IMR-90 (cell line): ENCODE data around the gene SHISAL1. TPM values are rescaled to one million over a fixed set of nuclear protein-coding genes. Genes with fewer than 3 reads are reported as not detected.

Source experiments
- ATAC-seq: fragments of 200-7000 bp; cut with Tn5 transposase; 2 replicates; pipeline ENCODE4 v1.9.1; 2020; ENCODE audit warnings: low read depth, mild to moderate bottlenecking, moderate library complexity
- BruUV-seq: library from RNA; stranded (reverse); fragments of 400-500 nt; replicated peaks from 2 replicates; lab custom pipeline; 2021; lab: Mats Ljungman, UMichigan
- CTCF ChIA-PET: fragments of 300-600 bp; formaldehyde crosslinking; extraction: SDS; loops from one replicate; lab custom pipeline; 2021; ENCODE audit warnings: antibody characterized with exemption; lab: Yijun Ruan, JAX
- POLR2A ChIA-PET: fragments of 300-600 bp; sonication (Branson Sonifier 250); formaldehyde crosslinking; loops from one replicate; lab custom pipeline; 2022; ENCODE audit warnings: antibody characterized with exemption; ENCODE audit not compliant: unreplicated experiment; lab: Charles Lee
- DNase-seq: peaks from one replicate; pipeline ENCODE4 v3.0.0; 2013
- H2AFZ ChIP-seq: replicated peaks from 2 replicates; pipeline ENCODE3; 2013; ENCODE audit warnings: low read length, mild to moderate bottlenecking; ENCODE audit not compliant: poor library complexity
- H2AK5ac ChIP-seq: 2 replicates; pipeline ENCODE4 v1.6.1; 2013; ENCODE audit warnings: low read depth, low read length, inconsistent platforms
- H2AK9ac ChIP-seq: replicated peaks from 2 replicates; pipeline ENCODE3; 2013; ENCODE audit warnings: mild to moderate bottlenecking, low read depth, low read length, moderate library complexity; ENCODE audit not compliant: poor library complexity
- H2BK120ac ChIP-seq: 2 replicates; pipeline ENCODE4 v1.6.1; 2013; ENCODE audit warnings: low read depth, low read length, inconsistent platforms
- H2BK15ac ChIP-seq: 3 replicates; pipeline ENCODE4 v1.6.1; 2013; ENCODE audit warnings: low read depth, low read length, inconsistent platforms
- H2BK20ac ChIP-seq: 2 replicates; pipeline ENCODE4 v1.6.1; 2013; ENCODE audit warnings: low read depth, mild to moderate bottlenecking, inconsistent platforms, low read length, moderate library complexity
- H2BK5ac ChIP-seq: 2 replicates; pipeline ENCODE4 v1.6.1; 2013; ENCODE audit warnings: mild to moderate bottlenecking, low read depth, low read length, inconsistent platforms; ENCODE audit not compliant: poor library complexity, severe bottlenecking
- H3K14ac ChIP-seq: replicated peaks from 2 replicates; pipeline ENCODE4 v1.6.1; 2013; ENCODE audit warnings: low read depth, low read length, inconsistent platforms
- H3K18ac ChIP-seq: 2 replicates; pipeline ENCODE4 v1.6.1; 2013; ENCODE audit warnings: low read depth, low read length, control low read depth
- H3K23ac ChIP-seq: 2 replicates; pipeline ENCODE4 v1.6.1; 2013; ENCODE audit warnings: low read depth, low read length, inconsistent platforms
- H3K27ac ChIP-seq: 2 replicates; pipeline ENCODE4 v1.5.1; 2013; ENCODE audit warnings: mild to moderate bottlenecking, control low read depth, low read length; ENCODE audit not compliant: insufficient read depth
- H3K27me3 ChIP-seq: 2 replicates; pipeline ENCODE4 v1.6.1; 2013; ENCODE audit warnings: low read length; ENCODE audit not compliant: control insufficient read depth, insufficient read depth
- H3K36me3 ChIP-seq: 2 replicates; pipeline ENCODE4 v1.6.1; 2013; ENCODE audit warnings: low read length, mixed read lengths; ENCODE audit not compliant: control insufficient read depth, insufficient read depth
- H3K4ac ChIP-seq: 2 replicates; pipeline ENCODE4 v1.6.1; 2013; ENCODE audit warnings: low read depth, low read length, inconsistent platforms
- H3K4me1 ChIP-seq: 2 replicates; pipeline ENCODE4 v1.6.1; 2013; ENCODE audit warnings: low read length, mixed read lengths; ENCODE audit not compliant: control insufficient read depth, insufficient read depth
- H3K4me2 ChIP-seq: 2 replicates; pipeline ENCODE4 v1.6.1; 2013; ENCODE audit warnings: low read depth, mild to moderate bottlenecking, control low read depth, low read length, moderate library complexity
- H3K4me3 ChIP-seq: 2 replicates; pipeline ENCODE4 v1.5.1; 2013; ENCODE audit warnings: low read depth, mild to moderate bottlenecking, control low read depth, low read length, moderate library complexity; ENCODE audit not compliant: insufficient read depth
- H3K56ac ChIP-seq: 2 replicates; pipeline ENCODE4 v1.6.1; 2013; ENCODE audit warnings: low read length, inconsistent platforms; ENCODE audit not compliant: insufficient read depth; ENCODE audit errors: extremely low read depth
- H3K79me1 ChIP-seq, 2 experiments: 2 replicates each; pipeline ENCODE4 v1.6.1; 2013; ENCODE audit warnings: low read length in 2 of 2, inconsistent platforms in 1 of 2, low read depth in 1 of 2
- H3K9ac ChIP-seq: 2 replicates; pipeline ENCODE4 v1.6.1; 2013; ENCODE audit warnings: low read depth, low read length, control low read depth
- H3K9me1 ChIP-seq: 2 replicates; pipeline ENCODE4 v1.6.1; 2013; ENCODE audit warnings: low read length, inconsistent platforms; ENCODE audit not compliant: insufficient read depth
- H3K9me3 ChIP-seq: 2 replicates; pipeline ENCODE4 v1.6.1; 2013; ENCODE audit warnings: low read length; ENCODE audit not compliant: control insufficient read depth, insufficient read depth
- H4K20me1 ChIP-seq: 2 replicates; pipeline ENCODE4 v1.6.1; 2013; ENCODE audit warnings: low read length, inconsistent platforms; ENCODE audit not compliant: insufficient read depth
- H4K5ac ChIP-seq: 2 replicates; pipeline ENCODE4 v1.6.1; 2013; ENCODE audit warnings: mild to moderate bottlenecking, low read depth, low read length, control low read depth
- H4K8ac ChIP-seq, 2 experiments: 2 replicates each; pipeline ENCODE4 v1.6.1; 2013; ENCODE audit warnings: low read depth in 2 of 2, low read length in 2 of 2, control low read depth in 1 of 2, inconsistent platforms in 1 of 2
- H4K91ac ChIP-seq: 2 replicates; pipeline ENCODE4 v1.6.1; 2013; ENCODE audit warnings: low read depth, low read length, inconsistent platforms; ENCODE audit not compliant: insufficient read depth
- BHLHE40 ChIP-seq: fragments of 150-350 bp; IDR thresholded peaks from 2 replicates; pipeline ENCODE4 v1.6.1; 2016; ENCODE audit warnings: mild to moderate bottlenecking, low read depth, low read length
- CEBPB ChIP-seq: IDR thresholded peaks from 2 replicates; pipeline ENCODE4 v1.6.1; 2012; ENCODE audit warnings: low read depth, low read length, improper control_type of control experiment
- CHD1 ChIP-seq: IDR thresholded peaks from 2 replicates; pipeline ENCODE4 v1.6.1; 2012; ENCODE audit warnings: low read depth, low read length, improper control_type of control experiment
- FOS ChIP-seq: fragments of 150-350 bp; IDR thresholded peaks from 2 replicates; pipeline ENCODE4 v1.6.1; 2016; ENCODE audit warnings: low read depth, low read length
- MAFK ChIP-seq: IDR thresholded peaks from 2 replicates; pipeline ENCODE4 v1.6.1; 2012; ENCODE audit warnings: low read depth, low read length, improper control_type of control experiment
- MAZ ChIP-seq: IDR thresholded peaks from 2 replicates; pipeline ENCODE4 v1.6.1; 2012; ENCODE audit warnings: low read depth, mild to moderate bottlenecking, low read length, improper control_type of control experiment, moderate library complexity, borderline replicate concordance
- MXI1 ChIP-seq: IDR thresholded peaks from 2 replicates; pipeline ENCODE4 v1.6.1; 2012; ENCODE audit warnings: low read depth, mild to moderate bottlenecking, low read length, moderate library complexity, borderline replicate concordance
- NFE2L2 ChIP-seq: fragments of 150-350 bp; IDR thresholded peaks from 2 replicates; pipeline ENCODE4 v1.6.1; 2016; ENCODE audit warnings: low read depth, mild to moderate bottlenecking, low read length
- POLR2A ChIP-seq: IDR thresholded peaks from 2 replicates; pipeline ENCODE4 v1.6.1; 2012; ENCODE audit warnings: mild to moderate bottlenecking, low read depth, low read length
- RAD21 ChIP-seq: IDR thresholded peaks from 2 replicates; pipeline ENCODE4 v1.6.1; 2012; ENCODE audit warnings: low read length, improper control_type of control experiment
- SMC3 ChIP-seq: fragments of 150-350 bp; IDR thresholded peaks from 2 replicates; pipeline ENCODE4 v1.6.1; 2016; ENCODE audit warnings: low read depth, mild to moderate bottlenecking, antibody characterized with exemption, low read length, moderate library complexity
- WGBS, 2 experiments: methylation state at CpG; one replicate each; pipeline versions ENCODE4 v1.1.5 to v1.1.7; 2013; ENCODE audit warnings: missing lambda C conversion rate in 2 of 2; ENCODE audit not compliant: insufficient read length in 1 of 2; ENCODE audit errors: extremely low coverage in 2 of 2; 5-methylcytosine and 5-hydroxymethylcytosine counted together
- dilution Hi-C: fragments of 300-500 bp; cut with HindIII; formaldehyde crosslinking; loops from one replicate; pipeline ENCODE4 v1.14.3; 2018; ENCODE audit warnings: low sequenced_read_pairs; ENCODE audit not compliant: unreplicated experiment
- in situ Hi-C: fragments of 300-500 bp; cut with MboI; formaldehyde crosslinking; loops from 3 replicates; pipeline ENCODE4 v1.14.3; 2019; ENCODE audit warnings: low sequenced_read_pairs, inconsistent platforms, mixed read lengths
- intact Hi-C: fragments of 100-400 bp; cut with micrococcal nuclease; formaldehyde crosslinking; loops from 2 replicates; pipeline ENCODE4 v1.10.0; 2022
- polyA plus RNA-seq, 3 experiments: library from polyadenylated mRNA; depleted of rRNA; stranded (reverse); fragments of >200 nt; gene quantifications; 2 replicates each; pipeline ENCODE4 v1.2.3, GENCODE V29; 2012; ENCODE audit warnings: low replicate concordance in 1 of 3
- total RNA-seq: library from RNA; depleted of rRNA; stranded (reverse); fragments of >200 nt; gene quantifications from 2 replicates; pipeline ENCODE4 v1.2.3, GENCODE V29; 2012
- TF ChIP-seq, protein P1 (sequence below): fragments of 150-350 bp; IDR thresholded peaks from 2 replicates; pipeline ENCODE4 v1.6.1; 2017; ENCODE audit warnings: mild to moderate bottlenecking, antibody characterized with exemption, low read length, low read depth
- TF ChIP-seq, protein P2 (sequence below): fragments of 150-350 bp; IDR thresholded peaks from 2 replicates; pipeline ENCODE4 v1.6.1; 2016; ENCODE audit warnings: low read depth, mild to moderate bottlenecking, low read length, moderate library complexity, borderline replicate concordance

SHISAL1 gene
- total and polyA plus RNA-seq, 2 of the 4 experiments (the other 2 are of a cell fraction), result 1.0 to 1.4 TPM

DNA sequence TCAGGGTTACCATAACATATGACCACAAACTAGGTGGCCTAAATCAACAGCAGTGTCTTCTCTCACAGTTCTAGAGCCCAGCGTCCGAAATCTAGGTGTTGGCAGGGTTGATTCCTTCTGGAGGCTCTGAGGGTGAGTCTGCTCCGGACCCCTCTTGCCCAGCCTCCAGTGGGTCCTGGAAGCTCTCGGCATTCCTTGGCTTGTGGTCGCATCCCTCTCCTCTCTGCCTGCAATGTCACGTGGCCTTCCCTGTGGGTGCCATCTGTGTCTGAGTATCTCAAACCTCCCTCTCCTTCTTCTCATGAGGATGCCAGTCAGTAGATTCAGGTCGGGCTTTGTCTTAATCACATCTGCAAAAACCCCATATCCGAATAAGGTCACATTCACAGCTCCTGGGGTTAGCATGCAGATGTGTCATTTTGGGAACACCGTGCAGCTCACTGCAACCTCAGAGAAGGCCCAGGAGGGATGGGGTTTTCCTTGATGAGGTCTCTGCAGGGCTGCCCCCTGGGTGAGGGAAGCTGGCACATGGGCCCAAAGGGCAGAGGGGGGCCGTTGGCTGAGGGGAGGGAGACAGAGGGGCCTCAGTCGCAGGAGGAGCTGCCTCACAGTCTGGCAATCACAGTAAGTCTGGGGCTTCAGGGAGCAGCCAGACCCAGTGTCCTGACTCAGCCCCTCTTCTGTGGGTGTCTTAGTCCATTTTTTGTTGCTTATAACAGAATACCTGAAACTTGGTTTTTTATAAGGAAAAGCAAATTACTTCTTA lies 90.9 kb downstream of the SHISAL1 start (continued):
- no peak for TF ChIP-seq FOS

DNA sequence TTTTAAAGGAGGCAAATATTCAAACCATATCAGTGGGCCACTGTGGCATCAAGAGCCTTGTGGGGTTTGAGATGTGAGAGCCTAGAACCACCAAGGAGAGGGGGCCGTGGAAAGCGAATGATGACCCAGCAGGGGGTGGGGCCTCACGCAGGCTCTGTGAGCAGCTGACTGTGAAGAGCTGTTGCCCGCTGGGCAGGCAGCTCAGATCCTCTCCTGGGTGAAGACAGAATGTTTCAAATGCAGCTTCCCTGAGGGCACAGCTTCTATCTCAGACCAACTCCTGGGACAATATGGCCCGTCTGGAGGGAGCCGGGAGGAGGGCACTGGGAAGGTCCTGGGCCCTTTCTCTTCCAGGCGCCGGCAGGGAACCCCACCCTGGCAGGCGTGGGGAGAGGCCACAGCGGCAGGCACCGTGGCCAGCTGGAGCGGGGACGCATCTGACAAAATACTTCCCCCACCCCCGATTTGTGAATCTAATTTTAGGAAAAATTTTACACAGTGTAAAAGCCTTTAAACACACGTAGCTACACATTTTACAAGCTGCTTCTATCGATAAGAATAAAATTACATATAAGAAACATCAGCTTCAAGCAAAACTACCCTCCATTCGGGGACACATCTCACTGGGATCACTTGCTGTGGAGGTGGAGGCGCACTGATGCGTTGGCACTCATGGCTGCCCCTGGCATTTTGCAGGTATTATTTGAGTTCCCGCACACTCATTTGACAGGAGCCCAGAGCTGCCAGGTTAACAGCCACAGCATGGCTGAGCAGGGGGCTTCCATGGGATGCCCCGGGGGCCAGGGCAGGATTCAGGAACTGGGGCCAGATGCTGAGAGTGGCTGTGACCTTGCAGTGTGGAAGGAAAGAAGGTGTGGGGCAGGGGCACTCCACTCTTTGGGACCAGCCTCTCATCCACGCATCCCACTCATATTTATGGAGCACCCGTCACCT lies 91.7 kb downstream of the SHISAL1 start:
- whole genome bisulfite sequencing, 2 experiments, result 42% methylated on average over 5 of the region's 23 CpGs; no CpG with 5 or more reads in 1 of the 2 experiments
- Histone ChIP-seq H3K4ac (no peak overlapping the region), H3K9me1 (no peaks in the 10 kb centered on the region), H2BK120ac (no peak overlapping the region), H3K9ac (no peak overlapping the region), H3K14ac (no peak overlapping the region), H4K5ac (no peak overlapping the region), H3K4me2 (no peak overlapping the region), H4K20me1 (no peaks in the 10 kb centered on the region), H3K36me3 (no peaks in the 10 kb centered on the region), H2BK15ac (no peak overlapping the region), H3K79me1 (no peaks in the 10 kb centered on the region), H2BK20ac (no peak overlapping the region), H2AK5ac (no peak overlapping the region), H3K18ac (no peak overlapping the region), H3K9me3 (peaks cover 7% of the 10 kb centered on the region), H3K56ac (no peak overlapping the region), H4K8ac (no peak overlapping the region), H2BK5ac (no peak overlapping the region), H2AFZ (no peak overlapping the region), H3K27me3 (peaks cover 32% of the 10 kb centered on the region), H4K91ac (no peak overlapping the region), H3K4me1 (no peaks in the 10 kb centered on the region), H3K27ac (no peak overlapping the region), H3K4me3 (no peak overlapping the region), H3K23ac (no peak overlapping the region), H2AK9ac (no peak overlapping the region)
- intact Hi-C loops, result no loop called here
- DNase-seq (no peak), ATAC-seq (no peak)
- ChIA-PET CTCF (interaction anchor here (0.5 kb wide), 1 partner anchor 18 kb away, joined by 3 read pairs; no protein-coding TSS in a partner anchor), POLR2A (no interaction called here)
- dilution Hi-C loops, result no loop called here
- no TSS peak for BruUV-seq
- in situ Hi-C loops, result no loop called here
- no peak for TF ChIP-seq NFE2L2
- TF ChIP-seq, protein P1, sequence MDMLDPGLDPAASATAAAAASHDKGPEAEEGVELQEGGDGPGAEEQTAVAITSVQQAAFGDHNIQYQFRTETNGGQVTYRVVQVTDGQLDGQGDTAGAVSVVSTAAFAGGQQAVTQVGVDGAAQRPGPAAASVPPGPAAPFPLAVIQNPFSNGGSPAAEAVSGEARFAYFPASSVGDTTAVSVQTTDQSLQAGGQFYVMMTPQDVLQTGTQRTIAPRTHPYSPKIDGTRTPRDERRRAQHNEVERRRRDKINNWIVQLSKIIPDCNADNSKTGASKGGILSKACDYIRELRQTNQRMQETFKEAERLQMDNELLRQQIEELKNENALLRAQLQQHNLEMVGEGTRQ, result no peak
- no peak for TF ChIP-seq FOS
- TF ChIP-seq SMC3, result no peak
- TF ChIP-seq CEBPB, result no peak
- TF ChIP-seq RAD21, result no peak
- no peak for TF ChIP-seq CHD1
- no peak for TF ChIP-seq MXI1
- no peak for TF ChIP-seq MAZ
- no peak for TF ChIP-seq BHLHE40
- no peak for TF ChIP-seq MAFK
- no peak for TF ChIP-seq POLR2A
- TF ChIP-seq, protein P2, sequence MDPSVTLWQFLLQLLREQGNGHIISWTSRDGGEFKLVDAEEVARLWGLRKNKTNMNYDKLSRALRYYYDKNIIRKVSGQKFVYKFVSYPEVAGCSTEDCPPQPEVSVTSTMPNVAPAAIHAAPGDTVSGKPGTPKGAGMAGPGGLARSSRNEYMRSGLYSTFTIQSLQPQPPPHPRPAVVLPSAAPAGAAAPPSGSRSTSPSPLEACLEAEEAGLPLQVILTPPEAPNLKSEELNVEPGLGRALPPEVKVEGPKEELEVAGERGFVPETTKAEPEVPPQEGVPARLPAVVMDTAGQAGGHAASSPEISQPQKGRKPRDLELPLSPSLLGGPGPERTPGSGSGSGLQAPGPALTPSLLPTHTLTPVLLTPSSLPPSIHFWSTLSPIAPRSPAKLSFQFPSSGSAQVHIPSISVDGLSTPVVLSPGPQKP, result no peak
